Retinal pigment epithelial cell (primary cell): ENCODE measurements around the gene STOX1.
"Not testable (repeated sequence)": the region's sequence is repeated elsewhere in the genome, so short reads cannot be mapped to it uniquely, and the experiment has no call there.

Source experiments
- DNase-seq: peaks from one replicate; pipeline ENCODE4 v3.0.0-alpha.2; 2010; ENCODE audit warnings: low read depth
- H3K4me3 ChIP-seq: 2 replicates; pipeline ENCODE4 v1.5.1; 2011; ENCODE audit warnings: mild to moderate bottlenecking, low read length, control low read depth, moderate library complexity
- CTCF ChIP-seq: conservative IDR thresholded peaks from 2 replicates; pipeline ENCODE4 v1.5.1; 2011; ENCODE audit warnings: low read depth, low read length, control low read depth, inconsistent platforms

STOX1 gene

GRCh38 chr10:68812420-68812819 is 14.9 kb upstream of the STOX1 start:
- DNase-seq, result no peak
- no peak overlapping the region for H3K4me3 ChIP-seq
- no peak for TF ChIP-seq CTCF

GRCh38 chr10:68813559-68813958 is 13.8 kb upstream of the STOX1 start:
- TF ChIP-seq CTCF, result no peak
- DNase-seq, result peak; percentile 66
- no peak overlapping the region for H3K4me3 ChIP-seq

- no peak overlapping the region for H3K4me3 ChIP-seq
These were observed 10.4 kb upstream of the STOX1 start for GRCh38 chr10:68816796-68817412.

GRCh38 chr10:68820359-68820758 is 7.0 kb upstream of the STOX1 start:
- not testable (repeated sequence) for H3K4me3 ChIP-seq, DNase-seq

More at GRCh38 chr10:68816796-68817412, 10.4 kb upstream of the STOX1 start:
- no peak for DNase-seq
- TF ChIP-seq CTCF, result no peak

- not testable (repeated sequence) for DNase-seq, H3K4me3 ChIP-seq
These were observed 4.7 kb upstream of the STOX1 start for GRCh38 chr10:68822626-68823025.

GRCh38 chr10:68827592-68827959 is 245 bp downstream of the STOX1 start:
- not testable (repeated sequence) for H3K4me3 ChIP-seq

GRCh38 chr10:68828083-68828601 is 811 bp downstream of the STOX1 start:
- H3K4me3 ChIP-seq, result peak overlapping the region; percentile 51
- DNase-seq, result not testable (repeated sequence)

More at GRCh38 chr10:68827592-68827959, 245 bp downstream of the STOX1 start:
- not testable (repeated sequence) for DNase-seq

GRCh38 chr10:68828833-68829232 is 1.5 kb downstream of the STOX1 start:
- TF ChIP-seq CTCF, result no peak
- no peak for DNase-seq
- no peak overlapping the region for H3K4me3 ChIP-seq

- no peak for DNase-seq
- TF ChIP-seq CTCF, result no peak
- H3K4me3 ChIP-seq, result no peak overlapping the region
These were observed 2.2 kb downstream of the STOX1 start for GRCh38 chr10:68829521-68829920.
